HK-2 (cell line): ENCODE data around the gene ATP2B2.

ENCODE experiments used
- DNase-seq: peaks from one replicate; pipeline ENCODE4 v3.0.0-alpha.2; 2018; ENCODE audit not compliant: unreplicated experiment

The ATP2B2 gene

GRCh38 chr3:10432156-10432845, 73.1 kb downstream of the ATP2B2 start:
- no peak for DNase-seq

- DNase-seq, result no peak
Observed at GRCh38 chr3:10430805-10431204, 74.6 kb downstream of the ATP2B2 start.

GRCh38 chr3:10428406-10429091, 76.8 kb downstream of the ATP2B2 start:
- DNase-seq, result no peak

- no peak for DNase-seq
Observed at GRCh38 chr3:10426346-10427220, 78.8 kb downstream of the ATP2B2 start.

GRCh38 chr3:10423171-10423882, 82.1 kb downstream of the ATP2B2 start:
- no peak for DNase-seq

GRCh38 chr3:10421996-10422395, 83.4 kb downstream of the ATP2B2 start:
- DNase-seq, result no peak

- DNase-seq, result no peak
Observed at GRCh38 chr3:10420745-10421475, 84.5 kb downstream of the ATP2B2 start.

- DNase-seq, result peak; percentile 64
Observed at GRCh38 chr3:10419637-10420232, 85.7 kb downstream of the ATP2B2 start.

GRCh38 chr3:10417847-10418246, 87.5 kb downstream of the ATP2B2 start:
- DNase-seq, result no peak

GRCh38 chr3:10416730-10417300, 88.6 kb downstream of the ATP2B2 start:
- no peak for DNase-seq

- no peak for DNase-seq
Observed at GRCh38 chr3:10413041-10413440, 92.3 kb downstream of the ATP2B2 start.

- no peak for DNase-seq
Observed at GRCh38 chr3:10411598-10412332, 93.6 kb downstream of the ATP2B2 start.

- no peak for DNase-seq
Observed at GRCh38 chr3:10410383-10411002, 94.9 kb downstream of the ATP2B2 start.

- no peak for DNase-seq
Observed at GRCh38 chr3:10408680-10409079, 96.7 kb downstream of the ATP2B2 start.

- DNase-seq, result no peak
Observed at GRCh38 chr3:10407361-10407760, 98.0 kb downstream of the ATP2B2 start.

- DNase-seq, result no peak
Observed at GRCh38 chr3:10406414-10406813, 99.0 kb downstream of the ATP2B2 start.

GRCh38 chr3:10405816-10406215, 99.6 kb downstream of the ATP2B2 start:
- no peak for DNase-seq

- no peak for DNase-seq
Observed at GRCh38 chr3:10404876-10405275, 100.5 kb downstream of the ATP2B2 start.

GRCh38 chr3:10404377-10404776, 101.0 kb downstream of the ATP2B2 start:
- DNase-seq, result no peak
